Inferior parietal cortex (tissue), 1 donor: Measurements from ENCODE around the gene STRN3.
"Not testable (repeated sequence)": the region's sequence is repeated elsewhere in the genome, so short reads cannot be mapped to it uniquely, and the experiment has no call there.

Experiments
- DNase-seq: peaks from one replicate; pipeline ENCODE4 v3.0.0-alpha.2; 2016; ENCODE audit errors: extremely low spot score

Gene STRN3

GRCh38 chr14:30907659-30908057 is 118.5 kb downstream of the STRN3 start:
- DNase-seq = no peak

- DNase-seq = peak; percentile 29
Measured at GRCh38 chr14:30906752-30907658, 119.2 kb downstream of the STRN3 start.

- no peak for DNase-seq
Measured at GRCh38 chr14:30903285-30904124, 122.7 kb downstream of the STRN3 start.

- DNase-seq = not testable (repeated sequence)
Measured at GRCh38 chr14:30897121-30897520, 129.1 kb downstream of the STRN3 start.

- no peak for DNase-seq
Measured at GRCh38 chr14:30896435-30896834, 129.7 kb downstream of the STRN3 start.

- no peak for DNase-seq
Measured at GRCh38 chr14:30894923-30895515, 131.2 kb downstream of the STRN3 start.

DNA sequence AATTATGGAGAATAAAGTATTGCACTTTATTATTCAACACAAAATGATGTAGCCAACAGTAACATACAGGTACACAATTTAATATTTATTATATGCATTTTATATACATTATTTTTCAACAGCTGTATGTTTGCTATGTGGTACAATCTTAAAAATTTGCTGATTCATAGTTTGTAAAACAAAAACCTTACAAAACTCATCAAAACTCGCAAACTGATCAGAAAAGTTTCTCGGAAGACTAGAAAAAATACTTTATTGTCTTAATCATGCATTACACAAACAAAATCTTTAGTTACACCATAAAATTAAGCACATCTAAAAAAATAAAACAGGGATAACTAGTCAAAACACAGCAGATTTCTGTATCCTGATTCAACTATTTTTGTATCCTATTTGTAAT is 132.4 kb downstream of the STRN3 start:
- no peak for DNase-seq

- DNase-seq = no peak
Measured at GRCh38 chr14:30889244-30889594, 137.0 kb downstream of the STRN3 start.

DNA sequence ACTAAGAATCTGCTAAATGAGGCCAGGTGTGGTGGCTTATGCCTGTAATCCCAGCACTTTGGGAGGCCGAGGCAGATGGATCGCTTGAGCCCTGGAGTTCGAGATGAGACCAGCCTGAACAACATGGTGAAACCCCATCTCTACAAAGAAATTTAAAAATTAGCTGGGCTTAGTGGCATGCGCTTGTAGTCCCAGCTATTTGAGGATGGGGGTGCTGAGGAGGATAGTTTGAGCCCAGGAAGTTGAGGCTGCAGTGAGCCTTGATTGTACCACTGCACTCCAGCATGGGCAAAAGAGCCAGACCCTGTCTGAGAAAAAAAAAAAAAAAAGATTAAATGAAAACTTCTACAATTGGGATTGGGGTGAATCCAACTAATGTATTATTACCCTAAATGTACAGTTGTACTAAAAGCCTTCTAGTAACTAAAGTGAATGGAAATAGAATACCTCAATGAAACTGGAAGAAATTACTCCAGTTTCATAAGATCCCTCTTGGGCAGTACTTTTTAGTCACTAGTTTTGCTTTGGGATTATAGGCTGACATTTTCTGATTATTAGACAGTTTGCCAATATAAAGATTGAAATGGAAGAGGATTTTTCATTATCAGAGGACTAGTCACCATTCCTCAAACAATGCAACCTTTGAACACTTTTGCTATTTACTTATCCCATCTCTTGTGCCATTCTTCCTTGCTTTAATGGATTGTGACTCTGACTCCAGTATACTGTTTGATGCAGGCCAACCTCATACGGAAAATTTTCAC is 137.5 kb downstream of the STRN3 start:
- no peak for DNase-seq

- no peak for DNase-seq
Measured at GRCh38 chr14:30885840-30886740, 140.1 kb downstream of the STRN3 start.

GRCh38 chr14:30884901-30885300 is 141.3 kb downstream of the STRN3 start:
- no peak for DNase-seq

- no peak for DNase-seq
Measured at GRCh38 chr14:30883508-30884294, 142.5 kb downstream of the STRN3 start.

DNA sequence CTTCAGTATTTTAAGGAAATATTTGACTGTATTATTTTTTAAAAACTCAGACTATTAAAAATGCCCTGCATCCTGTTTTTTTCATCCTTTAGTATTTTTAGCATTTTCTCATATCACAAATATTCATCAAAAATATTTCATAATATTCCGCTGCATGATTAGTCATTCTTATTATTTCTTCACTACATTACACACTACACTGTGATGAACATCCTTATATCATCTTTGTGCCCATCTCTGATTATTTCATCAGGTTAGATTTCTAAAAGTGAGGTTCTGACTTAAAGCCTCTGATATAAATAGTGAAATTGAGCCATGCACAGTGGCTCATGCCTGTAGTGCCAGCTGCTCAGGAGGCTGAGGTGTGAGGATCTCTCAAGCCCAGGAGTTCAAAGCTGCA is 143.7 kb downstream of the STRN3 start:
- DNase-seq = no peak

GRCh38 chr14:30876692-30877091 is 149.5 kb downstream of the STRN3 start:
- DNase-seq = no peak

DNA sequence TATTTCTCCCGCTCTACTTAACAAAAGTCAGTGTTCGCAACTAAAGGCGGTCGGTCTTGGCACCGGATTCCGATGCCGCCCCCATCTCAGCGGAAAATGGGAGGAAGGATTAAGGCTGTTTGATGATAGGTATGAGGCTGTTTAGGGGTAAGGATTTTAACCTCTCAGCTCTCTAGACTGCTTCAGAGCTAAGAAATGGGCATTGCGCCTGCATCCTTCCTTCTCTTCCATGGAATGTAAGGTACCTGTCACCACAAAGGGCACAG is 150.5 kb downstream of the STRN3 start:
- no peak for DNase-seq

DNA sequence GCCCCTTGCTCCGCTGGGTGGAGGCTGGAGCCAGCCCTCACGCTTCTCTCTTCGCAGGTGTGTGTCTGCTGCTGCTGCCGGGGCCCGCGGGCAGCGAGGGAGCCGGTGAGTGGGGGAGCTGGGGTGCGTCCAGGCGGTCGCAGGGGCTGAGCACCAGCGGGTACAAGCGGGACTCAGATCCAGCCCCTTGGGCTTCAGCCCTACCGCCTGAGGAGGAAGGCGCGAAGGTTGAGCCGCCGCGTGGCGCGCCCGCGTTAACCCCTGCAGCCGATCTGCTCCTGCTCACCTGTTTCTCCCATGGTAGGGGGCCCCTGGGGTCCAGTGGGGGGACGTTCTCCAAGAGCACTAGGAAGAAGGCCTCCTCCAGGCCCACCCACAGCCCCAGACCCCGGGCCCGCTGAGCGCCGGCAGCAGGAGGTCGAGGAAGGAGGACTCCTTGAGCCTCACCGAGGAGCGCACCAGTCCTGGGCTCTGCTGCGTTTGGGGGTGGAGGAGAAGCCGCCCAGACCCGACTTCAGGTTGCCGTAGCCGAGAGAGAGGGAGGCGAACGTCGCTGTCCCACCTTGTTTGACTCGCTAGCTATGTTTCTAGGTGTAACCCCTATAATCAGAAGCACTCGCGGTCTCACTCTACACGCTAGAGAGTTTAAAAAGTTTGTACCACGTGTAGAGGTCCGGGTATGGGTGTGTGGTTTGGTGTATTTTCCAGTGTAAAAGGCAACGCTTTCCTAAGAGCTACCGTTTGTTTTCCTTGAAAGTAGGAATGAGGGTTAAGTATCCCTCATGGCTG is 151.0 kb downstream of the STRN3 start:
- DNase-seq = no peak

- DNase-seq = no peak
Measured at GRCh38 chr14:30874120-30874998, 151.8 kb downstream of the STRN3 start, which contains the start of gene COCH. TSS of gene COCH (plus strand) at chr14:30874559. CDS start at chr14:30874939, 380 bp downstream.
